ENCODE data around the gene DEDD2. TPM values are rescaled to one million over a fixed set of nuclear protein-coding genes. Genes with fewer than 3 reads are reported as not detected.

DEDD2 gene
- total and polyA plus RNA-seq, 10 of the 15 experiments (the other 5 are each of a cell fraction or from before 2014, with no cell fraction given) = 2.5 to 24.7 (median 17.6) TPM

- TF ChIP-seq ATF3 (IDR thresholded peaks at IDR 0.05; ENCODE audit: borderline replicate concordance, extremely low read depth, low read depth, low read length) (peak; percentile 95), HDGF (IDR thresholded peaks at IDR 0.05) (no peak), RFX5 (IDR thresholded peaks at IDR 0.05; ENCODE audit: low read depth, low read length) (no peak), MYC (IDR thresholded peaks at IDR 0.05; ENCODE audit: insufficient read depth, insufficient read length, insufficient replicate concordance, low read length, severe bottlenecking) (no peak), TARDBP (IDR thresholded peaks at IDR 0.05; ENCODE audit: borderline replicate concordance) (peak; percentile 95), NFYB (IDR thresholded peaks at IDR 0.05; ENCODE audit: insufficient read depth, low read depth, low read length) (no peak), MEF2A (IDR thresholded peaks at IDR 0.05; ENCODE audit: insufficient read depth, low read depth, low read length) (0 out of 2 replicates have a peak, but pooled peaks have one; percentile 8), ZNF622 (IDR thresholded peaks at IDR 0.05) (no peak), ELK1 (IDR thresholded peaks at IDR 0.05; ENCODE audit: low read depth, low read length) (peak; percentile 91), WRNIP1 (IDR thresholded peaks at IDR 0.05; ENCODE audit: borderline replicate concordance, low read depth, low read length) (no peak), BCL11A (IDR thresholded peaks at IDR 0.05; ENCODE audit: low read depth, low read length) (no peak), SIX5 (IDR thresholded peaks at IDR 0.05; ENCODE audit: low read depth, low read length, severe bottlenecking) (peak; percentile 98), FOS (IDR thresholded peaks at IDR 0.05; ENCODE audit: borderline replicate concordance, extremely low read depth, insufficient read length) (peak; percentile 3), SMARCA5 (IDR thresholded peaks at IDR 0.05) (peak; percentile 40; the same call in 1 of the 2 replicates), NFIC (IDR thresholded peaks at IDR 0.05; ENCODE audit: low read depth, low read length) (no peak), CHD4 (IDR thresholded peaks at IDR 0.05) (no peak), POU2F2 (IDR thresholded peaks at IDR 0.05; ENCODE audit: borderline replicate concordance, low read depth, low read length) (peak; percentile 43; the same call in 1 of the 3 replicates), FOXK2 (IDR thresholded peaks at IDR 0.05) (no peak), TCF7 (IDR thresholded peaks at IDR 0.05; ENCODE audit: borderline replicate concordance) (no peak), PKNOX1 (IDR thresholded peaks at IDR 0.05) (peak; percentile 31; the same call in 1 of the 2 replicates), CHD2 (IDR thresholded peaks at IDR 0.05; ENCODE audit: borderline replicate concordance, low read depth, low read length) (peak; percentile 95), HCFC1 (IDR thresholded peaks at IDR 0.05; ENCODE audit: low read length) (peak; percentile 99), HDAC6 (IDR thresholded peaks at IDR 0.05; ENCODE audit: unreplicated experiment) (no peak), RB1 (IDR thresholded peaks at IDR 0.05; ENCODE audit: borderline replicate concordance) (peak; percentile 40; the same call in 1 of the 2 replicates), MTA2 (IDR thresholded peaks at IDR 0.05; ENCODE audit: low read depth) (peak; percentile 77), YY1 (IDR thresholded peaks at IDR 0.05; ENCODE audit: low read depth, low read length) (peak; percentile 91), SUPT20H (IDR thresholded peaks at IDR 0.05; ENCODE audit: borderline replicate concordance, control insufficient read depth, low read depth, low read length) (no peak), NR2F1 (conservative IDR thresholded peaks at IDR 0.05) (0 out of 2 replicates have a peak, but pooled peaks have one; percentile 21), CBX3 (IDR thresholded peaks at IDR 0.05; ENCODE audit: borderline replicate concordance, low read depth) (no peak)
Observed at GRCh38 chr19:42244347-42245220, 27.1 kb upstream of the DEDD2 start (continued).

Measured in GM12878 (cell line).